HepG2 (cell line): Measurements from ENCODE around the gene ADGRF1. TPM values are rescaled to one million over a fixed set of nuclear protein-coding genes. Genes with fewer than 3 reads are reported as not detected.

ENCODE experiments used
- ATAC-seq: fragments of 200-7000 bp; cut with Tn5 transposase; 3 replicates; pipeline ENCODE4 v1.9.1; 2020; ENCODE audit warnings: mild to moderate bottlenecking, moderate library complexity
- BruUV-seq: library from RNA; stranded (reverse); fragments of 400-500 nt; replicated peaks from 2 replicates; lab custom pipeline; 2021; lab: Mats Ljungman, UMichigan
- CTCF ChIA-PET: fragments of 300-600 bp; formaldehyde crosslinking; extraction: SDS; loops from one replicate; lab custom pipeline; 2021; ENCODE audit warnings: low total read pairs, inconsistent platforms, low intra/inter-chr PET ratio; lab: Yijun Ruan, JAX
- POLR2A ChIA-PET: fragments of 350-600 bp; sonication (Branson Sonifier 250); formaldehyde crosslinking; loops from one replicate; lab custom pipeline; 2020; ENCODE audit warnings: antibody characterized with exemption, inconsistent platforms; lab: Yijun Ruan, JAX
- DNase-seq: peaks from one replicate; pipeline ENCODE4 v3.0.0-alpha.2; 2015; ENCODE audit warnings: low spot score
- FAIRE-seq: peaks from 3 replicates; lab custom pipeline; 2011; peaks lifted over from hg19 to GRCh38; lab: Jason Lieb, UNC
- H2AFZ ChIP-seq: one replicate; pipeline ENCODE4 v1.6.1; 2011; ENCODE audit warnings: low read length, inconsistent platforms
- H3K27ac ChIP-seq: fragments of 300-600 bp; 3 replicates; pipeline ENCODE4 v1.8.0; 2011; ENCODE audit warnings: mixed run types, mild to moderate bottlenecking, mixed read lengths, low read length, inconsistent platforms; ENCODE audit not compliant: insufficient read depth; ENCODE audit errors: extremely low read length
- H3K27me3 ChIP-seq, 2 experiments: fragments of 200-600 bp in 1 of 2; 2 replicates in 1 of 2; 3 replicates in 1 of 2; pipeline versions ENCODE4 v1.6.0 to v1.8.0; 2011; ENCODE audit warnings: low read length in 2 of 2, mild to moderate bottlenecking in 2 of 2, moderate library complexity in 2 of 2, inconsistent platforms in 1 of 2; ENCODE audit not compliant: insufficient read depth in 2 of 2, control insufficient read depth in 1 of 2
- H3K36me3 ChIP-seq, 2 experiments: fragments of 200-600 bp in 1 of 2; replicated peaks in 1 of 2; 2 replicates in 1 of 2; 3 replicates in 1 of 2; pipeline versions ENCODE4 v1.5.1 to v1.8.0; 2011; ENCODE audit warnings: low read length in 2 of 2, inconsistent platforms in 1 of 2; ENCODE audit not compliant: insufficient read depth in 2 of 2, control insufficient read depth in 1 of 2
- H3K4me1 ChIP-seq: 2 replicates; pipeline ENCODE4 v1.5.1; 2012; ENCODE audit warnings: low read length, inconsistent platforms; ENCODE audit not compliant: insufficient read depth
- H3K4me2 ChIP-seq: 2 replicates; pipeline ENCODE4 v1.6.0; 2011; ENCODE audit warnings: low read depth, low read length, inconsistent platforms
- H3K4me3 ChIP-seq, 3 experiments: fragments of 200-600 bp in 1 of 3; sonication (generic), shearing (Covaris generic) in 1 of 3; replicated peaks in 1 of 3; 2 replicates each; pipeline ENCODE4 v1.5.1; 2011 to 2016; ENCODE audit warnings: low read length in 3 of 3, inconsistent platforms in 2 of 3, low read depth in 2 of 3, mild to moderate bottlenecking in 2 of 3, control low read depth in 1 of 3, mixed read lengths in 1 of 3; ENCODE audit not compliant: insufficient read depth in 1 of 3
- H3K79me2 ChIP-seq: one replicate; pipeline ENCODE4 v1.6.1; 2011; ENCODE audit warnings: low read length, inconsistent platforms; ENCODE audit not compliant: insufficient read depth
- H3K9ac ChIP-seq: 2 replicates; pipeline ENCODE4 v1.6.0; 2011; ENCODE audit warnings: mild to moderate bottlenecking, low read depth, low read length, inconsistent platforms; ENCODE audit not compliant: insufficient read depth
- H3K9me3 ChIP-seq: 2 replicates; pipeline ENCODE4 v1.5.1; 2012; ENCODE audit warnings: mild to moderate bottlenecking, low read length
- H4K20me1 ChIP-seq: 2 replicates; pipeline ENCODE4 v1.6.0; 2011; ENCODE audit warnings: inconsistent platforms, mild to moderate bottlenecking, low read length, moderate library complexity; ENCODE audit not compliant: insufficient read depth
- CREB1 ChIP-seq, 2 experiments: fragments of 450-650 bp in 1 of 2; IDR thresholded peaks; 2 replicates each; pipeline ENCODE4 v1.6.1; 2016 to 2017; ENCODE audit warnings: control low read depth in 1 of 2, mild to moderate bottlenecking in 1 of 2, missing compliant biosample characterization in 1 of 2, missing genetic modification characterization in 1 of 2
- MIXL1 ChIP-seq: IDR thresholded peaks from 2 replicates; pipeline ENCODE4 v1.6.1; 2016
- RXRB ChIP-seq: IDR thresholded peaks from 2 replicates; pipeline ENCODE4 v1.6.1; 2016; ENCODE audit warnings: borderline replicate concordance, missing genetic modification reagents, missing compliant biosample characterization
- SP2 ChIP-seq: sonication (generic); formaldehyde crosslinking; IDR thresholded peaks from 2 replicates; pipeline ENCODE4 v1.5.1; 2020; ENCODE audit warnings: mild to moderate bottlenecking, missing genetic modification reagents
- STAG1 ChIP-seq: sonication (generic); formaldehyde crosslinking; IDR thresholded peaks from 2 replicates; pipeline ENCODE4 v1.4.0; 2020; ENCODE audit warnings: missing genetic modification reagents
- WGBS: methylation state at CpG from one replicate; pipeline ENCODE4 v1.1.6; 2017; ENCODE audit warnings: low lambda C conversion rate; 5-methylcytosine and 5-hydroxymethylcytosine counted together
- in situ Hi-C: cut with HindIII; loops from 2 replicates; pipeline ENCODE4 v1.10.0; 2017; ENCODE audit warnings: low pct_unique_long_range_greater_than_20kb; ENCODE audit not compliant: extremely low pct_ligation_motif_present
- intact Hi-C: fragments of 100-400 bp; cut with micrococcal nuclease; formaldehyde crosslinking; loops from one replicate; pipeline ENCODE4 v1.10.0; 2022; ENCODE audit not compliant: unreplicated experiment
- polyA plus RNA-seq, 8 experiments: library from polyadenylated mRNA; depleted of rRNA in 3 of 8; stranded (reverse) in 7 of 8; unstranded in 1 of 8; fragments of >200 nt; fragmentation: Illumina TruSeq in 4 of 8; extraction: Trizol in 4 of 8; gene quantifications; 2 replicates each; pipeline versions ENCODE4 v1.2.1 to v1.2.3, GENCODE V29; 2011 to 2016; ENCODE audit warnings: low read depth in 4 of 8, missing spikeins in 1 of 8, mixed read lengths in 1 of 8; ENCODE audit not compliant: insufficient read depth in 1 of 8
- total RNA-seq, 5 experiments: library from RNA; depleted of rRNA; stranded (reverse); fragments of >200 nt; fragmentation: Illumina TruSeq; extraction: Trizol; gene quantifications; 2 replicates each; pipeline ENCODE4 v1.2.3, GENCODE V29; 2016; ENCODE audit warnings: low read depth in 1 of 5
- TF ChIP-seq, protein P1 (sequence below): sonication (generic); formaldehyde crosslinking; IDR thresholded peaks from 2 replicates; pipeline ENCODE4 v1.5.1; 2020; ENCODE audit warnings: missing genetic modification reagents, mild to moderate bottlenecking, borderline replicate concordance
- TF ChIP-seq, protein P2 (sequence below): sonication (generic); formaldehyde crosslinking; IDR thresholded peaks from 2 replicates; pipeline ENCODE4 v1.5.0; 2020; ENCODE audit warnings: mild to moderate bottlenecking, missing genetic modification reagents, moderate library complexity

The ADGRF1 gene
- total and polyA plus RNA-seq, 2 of the 13 experiments (the other 11 are each of a cell fraction or from before 2014, with no cell fraction given), result not detected

DNA sequence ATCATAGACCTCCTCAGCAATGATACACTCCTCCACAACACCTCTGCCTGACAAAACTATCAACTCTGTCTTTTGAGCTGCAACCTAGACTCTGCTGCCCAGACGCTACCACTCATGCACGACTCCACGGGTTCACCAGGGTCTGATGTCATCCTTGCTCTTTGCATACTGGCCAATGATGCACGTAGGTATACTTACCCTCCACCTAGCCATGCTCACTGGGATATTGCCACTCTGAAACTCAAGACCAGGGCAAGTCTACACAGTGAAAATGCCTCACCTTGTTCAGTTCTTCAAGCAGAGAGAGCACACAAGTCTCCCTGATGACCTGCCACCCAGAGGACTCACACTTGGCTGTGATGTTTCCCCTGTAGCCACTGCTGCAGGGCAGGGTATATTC is 27.7 kb downstream of the ADGRF1 start:
- Histone ChIP-seq H3K4me3 (no peak overlapping the region), H3K27ac (no peak overlapping the region), H3K9me3 (no peaks in the 10 kb centered on the region), H3K27me3 (peaks cover 0 to 28% of the 10 kb centered on the region in 2 experiments; a peak in 2 of 5 replicates), H3K4me1 (peaks cover 10% of the 10 kb centered on the region), H3K4me2 (no peak overlapping the region), H2AFZ (no peak overlapping the region), H3K79me2 (no peaks in the 10 kb centered on the region), H3K9ac (no peak overlapping the region), H4K20me1 (no peaks in the 10 kb centered on the region), H3K36me3 (no peaks in the 10 kb centered on the region)
- DNase-seq, result no peak
- intact Hi-C loops, result no loop called here
- CTCF ChIA-PET, result no interaction called here
- POLR2A ChIA-PET, result no interaction called here
- no peak for FAIRE-seq
- WGBS, result 13% methylated on average over 4 of the region's 4 CpGs
- in situ Hi-C loops, result no loop called here
- TF ChIP-seq, protein P1, sequence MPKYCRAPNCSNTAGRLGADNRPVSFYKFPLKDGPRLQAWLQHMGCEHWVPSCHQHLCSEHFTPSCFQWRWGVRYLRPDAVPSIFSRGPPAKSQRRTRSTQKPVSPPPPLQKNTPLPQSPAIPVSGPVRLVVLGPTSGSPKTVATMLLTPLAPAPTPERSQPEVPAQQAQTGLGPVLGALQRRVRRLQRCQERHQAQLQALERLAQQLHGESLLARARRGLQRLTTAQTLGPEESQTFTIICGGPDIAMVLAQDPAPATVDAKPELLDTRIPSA (CRISPR knock-in tag), result no peak
- TF ChIP-seq CREB1 (IDR thresholded peaks at IDR 0.05), result peak; percentile 22; the same call in 1 of the 2 replicates
- TF ChIP-seq CREB1 (CRISPR knock-in tag; IDR thresholded peaks at IDR 0.05), result no peak
- ATAC-seq, result no peak
- no TSS peak for BruUV-seq

DNA sequence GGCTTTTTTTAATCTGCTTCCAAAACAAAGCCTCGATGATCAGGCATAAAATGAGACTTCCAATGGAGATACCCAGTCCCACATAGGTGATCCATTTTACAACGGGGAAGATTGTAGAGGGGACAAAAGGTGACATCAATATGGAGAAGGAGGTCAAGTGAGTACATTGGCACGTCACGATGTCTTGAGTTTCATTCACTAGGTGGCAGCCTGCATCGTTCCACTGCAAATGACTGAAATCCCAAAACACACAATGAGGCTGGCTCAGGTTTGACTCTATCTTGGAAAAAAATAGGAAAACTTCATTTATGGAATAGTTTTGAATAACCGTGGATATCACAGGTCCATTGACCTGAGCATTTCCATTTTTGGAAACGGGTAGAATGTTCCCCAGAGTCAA is 32.5 kb downstream of the ADGRF1 start:
- H3K4me2 ChIP-seq, result no peak overlapping the region
- no peaks in the 10 kb centered on the region for H3K9me3 ChIP-seq
- H3K79me2 ChIP-seq, result no peaks in the 10 kb centered on the region
- intact Hi-C loops (loop anchor here (10.0 kb wide), 1 partner anchor 215 kb away; no protein-coding TSS in a partner anchor), in situ Hi-C loops (no loop called here)
- H3K4me3 ChIP-seq, result no peak overlapping the region
- no peak overlapping the region for H2AFZ ChIP-seq
- peaks cover 0 to 28% of the 10 kb centered on the region in 2 experiments; a peak in 3 of 5 replicates for H3K27me3 ChIP-seq
- FAIRE-seq, result peak; percentile 90
- DNase-seq, result no peak
- H4K20me1 ChIP-seq, result no peaks in the 10 kb centered on the region
- TF ChIP-seq SP2 (no peak), RXRB (CRISPR knock-in tag) (peak; percentile 58; the same call in 1 of the 2 replicates), MIXL1 (no peak), CREB1 (IDR thresholded peaks at IDR 0.05) (peak; percentile 49; the same call in 1 of the 2 replicates), CREB1 (CRISPR knock-in tag; IDR thresholded peaks at IDR 0.05) (no peak), STAG1 (CRISPR knock-in tag) (peak; percentile 76)
- TF ChIP-seq, protein P2, sequence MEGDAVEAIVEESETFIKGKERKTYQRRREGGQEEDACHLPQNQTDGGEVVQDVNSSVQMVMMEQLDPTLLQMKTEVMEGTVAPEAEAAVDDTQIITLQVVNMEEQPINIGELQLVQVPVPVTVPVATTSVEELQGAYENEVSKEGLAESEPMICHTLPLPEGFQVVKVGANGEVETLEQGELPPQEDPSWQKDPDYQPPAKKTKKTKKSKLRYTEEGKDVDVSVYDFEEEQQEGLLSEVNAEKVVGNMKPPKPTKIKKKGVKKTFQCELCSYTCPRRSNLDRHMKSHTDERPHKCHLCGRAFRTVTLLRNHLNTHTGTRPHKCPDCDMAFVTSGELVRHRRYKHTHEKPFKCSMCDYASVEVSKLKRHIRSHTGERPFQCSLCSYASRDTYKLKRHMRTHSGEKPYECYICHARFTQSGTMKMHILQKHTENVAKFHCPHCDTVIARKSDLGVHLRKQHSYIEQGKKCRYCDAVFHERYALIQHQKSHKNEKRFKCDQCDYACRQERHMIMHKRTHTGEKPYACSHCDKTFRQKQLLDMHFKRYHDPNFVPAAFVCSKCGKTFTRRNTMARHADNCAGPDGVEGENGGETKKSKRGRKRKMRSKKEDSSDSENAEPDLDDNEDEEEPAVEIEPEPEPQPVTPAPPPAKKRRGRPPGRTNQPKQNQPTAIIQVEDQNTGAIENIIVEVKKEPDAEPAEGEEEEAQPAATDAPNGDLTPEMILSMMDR, result peak; percentile 56
- H3K27ac ChIP-seq, result no peak overlapping the region
- H3K4me1 ChIP-seq, result no peaks in the 10 kb centered on the region
- no peak overlapping the region for H3K9ac ChIP-seq
- CTCF ChIA-PET, result no interaction called here
- POLR2A ChIA-PET, result no interaction called here
- ATAC-seq, result no peak; the same call in 2 of the 3 replicates
- no peaks in the 10 kb centered on the region for H3K36me3 ChIP-seq
- WGBS, result 10% methylated on average over 7 of the region's 7 CpGs
- no TSS peak for BruUV-seq
